Measurements from ENCODE around the gene PLOD3. TPM values are rescaled to one million over a fixed set of nuclear protein-coding genes. Genes with fewer than 3 reads are reported as not detected.

The PLOD3 gene
- total RNA-seq, 4 donors from 2014 or later: 30.0 to 42.5 (median 32.7) TPM

DNA sequence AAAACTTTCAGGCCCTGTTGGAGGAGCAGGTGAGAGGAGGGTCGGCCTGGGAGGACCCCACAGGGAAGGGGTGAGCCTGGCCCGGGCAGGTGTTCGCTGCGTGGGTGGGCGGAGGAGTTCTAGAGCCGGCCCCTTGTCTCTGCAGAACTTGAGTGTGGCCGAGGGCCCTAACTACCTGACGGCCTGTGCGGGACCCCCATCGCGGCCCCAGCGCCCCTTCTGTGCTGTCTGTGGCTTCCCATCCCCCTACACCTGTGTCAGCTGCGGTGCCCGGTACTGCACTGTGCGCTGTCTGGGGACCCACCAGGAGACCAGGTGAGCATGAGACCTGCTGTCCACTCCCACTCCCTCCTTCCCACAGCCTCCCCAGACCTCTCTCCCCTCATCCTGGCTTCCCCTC is 6.1 kb upstream of the PLOD3 start:
- peaks cover 22 to 39% of the 10 kb centered on the region in 2 donors for H3K36me3 ChIP-seq
- no peak overlapping the region for H3K4me3 ChIP-seq (replicated peaks in 1 of 3)
- peaks cover 7 to 18% of the 10 kb centered on the region in 2 donors for H3K4me1 ChIP-seq
- H3K9me3 ChIP-seq: no peaks in the 10 kb centered on the region
- no peaks in the 10 kb centered on the region for H3K27me3 ChIP-seq
- WGBS, 2 donors: 94 to 97% methylated on average over 10 of the region's 15 CpGs
- DNase-seq: no peak
- intact Hi-C loops (cut with DNase I): no loop called here
- TF ChIP-seq POLR2A (IDR thresholded peaks at IDR 0.05): no peak
- TF ChIP-seq, protein P1, sequence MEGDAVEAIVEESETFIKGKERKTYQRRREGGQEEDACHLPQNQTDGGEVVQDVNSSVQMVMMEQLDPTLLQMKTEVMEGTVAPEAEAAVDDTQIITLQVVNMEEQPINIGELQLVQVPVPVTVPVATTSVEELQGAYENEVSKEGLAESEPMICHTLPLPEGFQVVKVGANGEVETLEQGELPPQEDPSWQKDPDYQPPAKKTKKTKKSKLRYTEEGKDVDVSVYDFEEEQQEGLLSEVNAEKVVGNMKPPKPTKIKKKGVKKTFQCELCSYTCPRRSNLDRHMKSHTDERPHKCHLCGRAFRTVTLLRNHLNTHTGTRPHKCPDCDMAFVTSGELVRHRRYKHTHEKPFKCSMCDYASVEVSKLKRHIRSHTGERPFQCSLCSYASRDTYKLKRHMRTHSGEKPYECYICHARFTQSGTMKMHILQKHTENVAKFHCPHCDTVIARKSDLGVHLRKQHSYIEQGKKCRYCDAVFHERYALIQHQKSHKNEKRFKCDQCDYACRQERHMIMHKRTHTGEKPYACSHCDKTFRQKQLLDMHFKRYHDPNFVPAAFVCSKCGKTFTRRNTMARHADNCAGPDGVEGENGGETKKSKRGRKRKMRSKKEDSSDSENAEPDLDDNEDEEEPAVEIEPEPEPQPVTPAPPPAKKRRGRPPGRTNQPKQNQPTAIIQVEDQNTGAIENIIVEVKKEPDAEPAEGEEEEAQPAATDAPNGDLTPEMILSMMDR (IDR thresholded peaks at IDR 0.05): no peak
- no peak overlapping the region for H3K27ac ChIP-seq

- Histone ChIP-seq H3K36me3 (peaks cover 22 to 39% of the 10 kb centered on the region in 2 donors), H3K27ac (no peak overlapping the region), H3K4me1 (peaks cover 9 to 18% of the 10 kb centered on the region in 2 donors), H3K9me3 (no peaks in the 10 kb centered on the region), H3K4me3 (replicated peaks in 1 of 3) (no peak overlapping the region), H3K27me3 (no peaks in the 10 kb centered on the region)
- intact Hi-C loops (cut with DNase I): no loop called here
- TF ChIP-seq POLR2A (IDR thresholded peaks at IDR 0.05): no peak
- TF ChIP-seq, protein P1 (IDR thresholded peaks at IDR 0.05): no peak
- no peak for DNase-seq
- 93% methylated on average over 24 to 26 of the region's 27 CpGs for WGBS, 2 donors
These were observed 5.0 kb upstream of the PLOD3 start for GRCh38 chr7:101222275-101222830.

GRCh38 chr7:101220295-101220694 is 2.9 kb upstream of the PLOD3 start:
- 83 to 88% methylated on average over 5 of the region's 5 CpGs for WGBS, 2 donors
- Histone ChIP-seq H3K36me3 (peaks cover 26 to 29% of the 10 kb centered on the region in 2 donors), H3K27me3 (no peaks in the 10 kb centered on the region), H3K27ac (no peak overlapping the region), H3K9me3 (no peaks in the 10 kb centered on the region), H3K4me3 (replicated peaks in 1 of 3) (no peak overlapping the region), H3K4me1 (peaks cover 19 to 30% of the 10 kb centered on the region in 2 donors)
- no peak for TF ChIP-seq POLR2A (IDR thresholded peaks at IDR 0.05)
- TF ChIP-seq, protein P1 (IDR thresholded peaks at IDR 0.05): no peak
- DNase-seq: no peak
- intact Hi-C loops (cut with DNase I): no loop called here

- H3K9me3 ChIP-seq: no peaks in the 10 kb centered on the region
- peak; percentile 26 to 34 for DNase-seq
- H3K36me3 ChIP-seq: peaks cover 13 to 15% of the 10 kb centered on the region in 2 donors
- peak overlapping the region; percentile 84 to 86 (median 86) for H3K4me3 ChIP-seq (replicated peaks in 1 of 3)
- peak overlapping the region; percentile 89 to 96 (median 93) for H3K27ac ChIP-seq
- intact Hi-C loops (cut with DNase I): no loop called here
- peaks cover 19 to 30% of the 10 kb centered on the region in 2 donors for H3K4me1 ChIP-seq
- 3 to 6% methylated on average over 26 of the region's 26 CpGs for WGBS, 2 donors
- TF ChIP-seq POLR2A (IDR thresholded peaks at IDR 0.05): no peak
- TF ChIP-seq, protein P1 (IDR thresholded peaks at IDR 0.05): no peak
- no peaks in the 10 kb centered on the region for H3K27me3 ChIP-seq
These were observed 1.1 kb upstream of the PLOD3 start for GRCh38 chr7:101218236-101219125.

Data from thyroid gland (tissue), 4 donors.